Subcutaneous preadipocyte (primary cell): ENCODE measurements around the gene RPL27. TPM values are rescaled to one million over a fixed set of nuclear protein-coding genes. Genes with fewer than 3 reads are reported as not detected.

Experiments
- small RNA-seq: library from RNA; depleted of rRNA; stranded (forward); fragments of <200 nt; gene quantifications from one replicate; pipeline ENCODE3, GENCODE V24; 2012
- total RNA-seq: library from RNA; depleted of rRNA; stranded (reverse); fragments of >200 nt; gene quantifications from 2 replicates; pipeline ENCODE4 v1.2.3, GENCODE V29; 2012

The RPL27 gene
- total RNA-seq, result 1,167 and 2,306 TPM in 2 replicates

DNA sequence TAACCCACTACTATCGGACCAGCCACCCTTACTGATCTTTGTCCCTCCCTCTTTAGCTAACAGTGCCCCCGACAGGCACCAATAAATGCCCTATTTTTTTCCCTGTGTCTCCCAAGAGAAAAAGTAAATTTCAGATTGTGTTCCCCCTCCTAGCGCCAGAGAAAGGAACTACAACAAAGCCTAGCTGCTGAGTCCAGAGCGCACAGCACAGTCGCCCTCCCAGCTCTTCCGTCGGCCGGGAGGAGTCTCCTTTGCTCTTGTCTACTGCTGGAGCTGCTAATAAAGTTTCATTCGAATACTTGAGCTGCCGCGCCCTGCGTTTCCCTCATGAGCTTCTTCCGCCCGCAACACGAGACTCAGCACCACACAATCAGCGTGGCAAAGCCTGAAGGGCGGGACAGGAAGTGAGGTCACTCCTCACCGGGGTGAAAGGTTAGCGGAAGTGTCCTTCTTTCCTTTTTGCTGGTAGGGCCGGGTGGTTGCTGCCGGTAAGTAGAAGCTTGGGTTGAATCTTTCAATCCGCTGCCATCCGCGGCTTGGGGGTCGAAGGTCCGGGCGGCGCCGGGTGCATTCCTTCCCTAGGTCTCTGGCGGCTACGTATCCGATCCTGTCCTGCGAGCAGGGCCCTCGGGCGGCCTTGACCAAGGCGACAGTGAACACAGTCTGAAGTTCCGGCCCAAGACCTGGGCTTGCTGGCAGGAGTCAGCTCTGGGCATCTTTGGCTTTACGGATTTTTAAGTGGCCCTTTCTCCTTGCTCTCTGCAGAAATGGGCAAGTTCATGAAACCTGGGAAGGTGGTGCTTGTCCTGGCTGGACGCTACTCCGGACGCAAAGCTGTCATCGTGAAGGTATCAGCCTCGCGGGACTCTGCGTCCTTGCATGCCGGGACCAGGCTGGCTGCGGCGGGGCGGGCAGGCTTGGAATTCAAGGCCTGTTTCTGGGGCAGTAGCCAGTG, at the start of gene RPL27:
TSS of gene RPL27 (plus strand) at position 436 of the 955 bp plus-strand sequence. CDS start at position 768, 332 bp downstream.

DNA sequence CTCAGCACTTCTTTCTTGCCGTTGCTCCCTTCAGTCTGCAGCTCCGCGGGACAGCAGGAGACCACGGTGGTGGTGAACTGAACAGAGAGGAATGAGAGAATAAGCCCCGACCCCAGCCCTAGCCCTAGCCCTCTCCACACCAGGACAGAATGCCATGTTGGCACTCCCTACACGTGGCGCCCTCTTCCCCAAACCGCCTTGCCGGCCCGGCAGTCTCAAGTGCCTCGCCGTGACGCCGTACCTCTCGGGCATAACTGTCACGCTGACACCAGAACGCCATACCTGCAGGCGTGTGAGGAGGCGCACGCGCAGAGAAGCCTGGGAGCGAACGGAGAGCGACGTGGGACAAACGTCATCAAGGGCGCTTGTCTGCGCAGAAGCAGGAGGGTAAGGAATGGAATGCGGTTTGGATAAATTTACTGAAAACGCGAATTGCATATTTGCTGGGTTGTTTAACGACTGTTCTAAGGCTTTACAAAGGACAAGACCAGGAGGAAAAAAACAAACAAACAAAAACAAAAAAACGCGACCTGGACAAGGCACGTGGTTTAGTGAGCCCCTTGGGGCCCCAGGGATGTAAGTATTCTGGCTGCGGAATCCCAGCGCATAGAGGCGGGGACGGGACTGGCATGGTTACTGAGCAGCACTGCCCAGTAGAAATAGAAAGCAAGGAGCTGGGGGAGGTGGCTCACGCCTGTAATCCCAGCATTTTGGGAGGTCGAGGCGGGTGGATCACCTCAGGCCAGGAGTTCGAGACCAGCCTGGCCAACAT, 33.9 kb upstream of the RPL27 start, which contains the start of gene AARSD1:
TSS of gene AARSD1 (minus strand) at position 294 of the 772 bp plus-strand sequence. CDS start at position 280, 14 bp downstream.

DNA sequence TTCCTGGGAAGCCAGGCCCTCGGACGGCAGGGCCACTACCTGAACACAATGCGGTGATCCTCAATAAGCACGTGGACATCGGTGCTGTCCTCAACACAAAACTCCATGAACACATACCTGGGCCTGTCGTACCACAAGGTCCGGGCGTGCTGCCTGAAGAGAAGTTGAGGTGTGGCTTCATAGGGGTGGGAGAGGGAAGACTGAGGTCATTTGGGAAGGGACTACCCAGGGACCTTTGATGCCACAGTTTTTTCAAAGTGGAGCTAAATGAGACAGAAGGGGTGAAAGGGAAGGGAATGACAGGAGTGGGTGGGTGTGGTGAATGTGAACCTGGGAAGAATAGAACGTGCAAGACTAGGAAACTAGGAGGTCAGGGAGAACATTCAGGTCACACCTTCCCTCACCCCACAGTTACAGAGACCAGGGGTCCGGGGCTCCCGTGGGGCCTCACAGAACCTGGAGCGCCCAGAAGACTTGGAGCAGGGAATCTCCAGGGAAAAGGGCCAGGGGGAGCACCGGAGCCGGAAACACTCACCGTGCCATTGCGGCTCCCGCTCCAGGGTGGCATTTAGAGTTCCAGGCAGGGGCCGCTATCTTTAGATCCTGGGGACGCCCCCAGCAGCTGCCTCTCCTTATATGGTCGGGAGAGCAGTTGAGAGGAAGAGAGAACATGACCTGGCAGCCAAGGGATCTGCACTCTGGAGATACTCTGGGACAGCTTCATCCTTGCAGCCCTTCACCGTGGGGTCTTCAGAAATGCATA, 18.5 kb upstream of the RPL27 start, which contains the start of gene PTGES3L:
TSS of gene PTGES3L (minus strand) at position 570 of the 763 bp plus-strand sequence. CDS start at position 543, 27 bp downstream.

DNA sequence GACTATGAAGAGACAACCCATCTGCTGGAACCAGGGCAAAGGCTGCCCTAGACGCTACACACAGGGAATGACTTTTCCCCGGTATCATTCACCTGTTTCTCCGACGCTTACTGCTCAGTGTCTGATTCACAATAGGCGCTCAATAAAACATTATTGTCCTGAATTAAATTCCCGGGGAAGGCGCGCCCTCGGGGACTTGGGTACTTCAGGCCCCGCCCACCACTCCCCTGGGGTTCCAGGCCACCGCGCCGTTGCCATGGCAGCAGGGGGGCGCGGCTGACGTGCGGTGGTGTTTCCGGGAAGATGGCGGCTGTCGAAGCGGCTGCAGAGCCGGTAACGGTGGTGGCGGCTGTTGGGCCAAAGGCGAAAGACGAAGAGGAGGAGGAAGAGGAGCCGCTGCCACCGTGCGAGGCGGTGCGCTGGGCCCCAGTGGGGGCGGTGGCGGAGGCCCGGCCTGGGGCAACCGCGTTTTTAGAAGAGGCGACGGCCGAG, 17.9 kb upstream of the RPL27 start, which contains the start of gene RUNDC1:
TSS of gene RUNDC1 (plus strand) at position 292 of the 492 bp plus-strand sequence. CDS start at position 304, 12 bp downstream.

DNA sequence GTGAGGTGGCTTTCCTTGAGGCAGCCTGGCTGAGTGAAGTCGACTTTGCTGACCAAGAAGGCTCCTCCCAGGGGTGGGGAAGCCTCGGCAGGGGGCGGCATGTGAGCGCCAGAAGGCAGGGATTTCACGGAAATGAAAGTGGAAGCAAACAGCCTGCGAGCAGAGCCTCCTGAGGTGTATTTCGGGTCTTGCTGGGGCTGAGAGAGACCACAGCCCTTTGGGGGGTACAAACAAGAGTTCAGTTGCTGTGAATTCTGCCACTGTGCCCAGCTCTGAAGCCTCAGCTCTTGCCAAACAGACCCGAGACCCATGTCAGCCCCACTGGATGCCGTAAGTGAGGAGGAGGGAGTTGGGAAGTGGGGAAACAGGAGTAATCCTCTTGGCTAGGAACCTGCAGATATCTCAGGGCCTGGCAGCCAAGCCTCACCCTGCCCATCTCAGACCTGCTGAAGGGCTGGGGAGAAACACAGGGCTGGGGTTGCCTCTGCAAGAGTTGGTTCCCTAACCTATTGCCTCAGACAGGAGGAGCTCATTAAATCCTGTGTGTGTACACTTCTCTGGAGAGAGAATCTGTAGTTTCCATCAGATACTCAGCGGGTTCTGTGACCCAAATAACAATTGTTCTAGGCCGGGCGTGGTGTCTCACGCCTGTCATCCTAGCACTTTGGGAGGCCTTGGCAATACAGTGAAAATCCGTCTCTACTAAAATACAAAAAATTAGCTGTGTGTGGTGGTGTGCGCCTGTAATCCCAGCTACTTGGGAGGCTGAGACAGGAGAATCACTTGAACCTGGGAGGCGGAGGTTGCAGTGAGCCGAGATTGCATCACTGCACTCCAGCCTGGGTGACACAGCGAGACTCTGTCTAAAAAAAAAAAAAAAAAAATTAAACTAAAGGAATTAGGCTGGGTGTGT, 8.7 kb downstream of the RPL27 start, which contains the start of gene IFI35:
TSS of gene IFI35 (plus strand) at position 146 of the 913 bp plus-strand sequence. CDS start at position 310, 164 bp downstream.

DNA sequence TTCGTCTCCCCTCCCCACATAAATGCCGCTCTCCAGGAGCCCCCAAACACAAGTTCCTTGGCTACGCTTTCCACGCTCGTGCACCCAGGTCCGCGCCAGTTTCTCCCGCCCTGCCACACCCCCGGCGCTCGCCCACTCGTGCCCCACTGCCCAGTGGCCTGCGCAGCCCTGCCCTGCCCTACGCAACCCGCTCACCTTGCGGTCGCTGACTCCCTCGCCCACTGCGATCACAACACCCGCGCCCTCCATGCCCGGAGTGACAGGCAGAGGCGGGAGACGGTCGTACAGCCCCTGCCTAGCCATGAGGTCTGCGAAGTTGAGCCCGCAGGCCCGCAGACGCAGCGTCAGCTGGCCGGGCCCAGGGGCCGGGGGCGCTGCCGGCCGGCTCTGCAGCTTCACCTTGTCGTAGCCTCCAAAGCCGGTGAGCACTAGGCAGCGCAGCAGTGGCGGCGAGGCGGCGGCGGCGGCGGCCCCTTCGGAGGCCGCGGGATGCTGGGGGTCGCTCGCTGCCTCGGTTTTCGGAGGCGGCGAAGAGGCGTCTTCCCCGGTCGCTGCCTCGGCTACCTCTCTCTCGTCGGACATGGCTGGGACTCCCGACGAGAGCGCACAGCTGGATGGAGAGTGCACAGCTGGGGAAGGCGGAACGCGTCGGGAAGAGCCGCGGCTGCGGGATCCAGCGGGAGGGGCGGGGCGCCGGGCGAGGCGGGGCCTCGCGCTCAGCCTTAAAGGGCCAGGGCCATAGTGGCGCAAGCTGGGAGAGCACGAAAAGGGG, 23.7 kb downstream of the RPL27 start, which contains the start of gene VAT1:
TSS of gene VAT1 (minus strand) at position 645 of the 772 bp plus-strand sequence. CDS start at position 582, 63 bp downstream.

DNA sequence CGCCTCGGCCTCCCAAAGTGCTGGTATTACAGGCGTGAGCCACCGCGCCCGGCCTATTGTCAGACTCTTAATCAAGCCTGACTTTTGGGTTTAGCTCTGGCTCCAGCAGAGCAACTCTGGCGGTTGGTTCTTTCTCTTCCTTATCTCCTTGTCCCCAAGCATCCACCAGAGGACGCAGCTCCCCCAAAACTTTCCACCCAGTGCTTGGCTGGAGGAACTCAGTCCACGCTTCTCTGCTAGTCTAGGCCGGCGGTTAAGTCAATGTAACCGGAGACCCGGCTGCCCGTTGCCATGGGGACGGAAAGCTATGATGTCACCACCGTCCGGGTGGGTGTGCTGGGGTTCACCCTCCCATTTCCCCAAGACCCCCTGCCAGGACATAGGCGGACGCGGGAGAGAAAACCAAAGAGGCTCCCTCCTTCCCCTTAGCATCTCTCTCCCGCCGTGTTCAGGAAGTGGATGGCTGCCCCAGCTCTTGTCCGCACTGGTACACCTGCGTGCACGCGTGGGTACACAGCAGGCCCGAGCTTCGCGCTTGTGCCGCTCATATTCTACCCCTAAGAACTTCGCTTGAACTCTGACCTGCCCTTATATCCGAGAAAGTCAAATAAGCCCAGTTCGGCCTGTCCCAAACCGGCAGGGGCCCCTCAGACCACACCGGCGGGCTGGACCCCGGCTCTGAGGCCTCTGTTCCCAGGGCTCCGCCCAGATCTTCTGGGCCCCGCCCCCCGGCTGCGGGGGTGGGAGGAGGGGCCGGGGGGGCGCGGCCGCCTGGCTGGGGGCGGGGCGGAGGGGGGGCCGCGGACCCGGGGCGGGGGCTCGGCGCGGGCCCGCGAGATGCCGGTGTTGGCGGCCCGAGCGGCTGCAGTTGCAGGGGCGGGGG, 26.4 kb downstream of the RPL27 start, which contains the start of gene RND2:
TSS of gene RND2 (plus strand) at position 825 of the 883 bp plus-strand sequence. CDS start 117 bp downstream, outside the sequence.

Small RNA genes lying within 50 kb of the gene (small RNA-seq; reads per million reads assigned to genes)
- 0.41 reads per million, percentile 21 among the genes with 10 or more reads in this experiment for gene AARSD1

Other genes starting within 250 kb of the RPL27 start
- 0.73 TPM in 1 of 2 replicates, not detected in the other for gene RAMP2, start 237.2 kb upstream of the RPL27 start, total RNA-seq
- gene VPS25, start 225.0 kb upstream of the RPL27 start, total RNA-seq, result 50.6 and 55.1 TPM in 2 replicates
- 0.59 TPM in 1 of 2 replicates, not detected in the other for gene WNK4, start 217.8 kb upstream of the RPL27 start, total RNA-seq
- 54.0 and 61.0 TPM in 2 replicates for gene COA3, start 199.7 kb upstream of the RPL27 start, total RNA-seq
- not detected in 2 replicates for gene CNTD1, start 199.6 kb upstream of the RPL27 start, total RNA-seq
- gene BECN1, start 174.1 kb upstream of the RPL27 start, total RNA-seq, result 63.6 and 66.3 TPM in 2 replicates
- gene PSME3, start 165.0 kb upstream of the RPL27 start, total RNA-seq, result 101 and 117 TPM in 2 replicates
- 0.73 and 1.4 TPM in 2 replicates for gene AOC2, start 153.8 kb upstream of the RPL27 start, total RNA-seq
- gene AOC3, start 147.2 kb upstream of the RPL27 start, total RNA-seq, result 0.20 and 0.37 TPM in 2 replicates
- gene G6PC1, start 97.6 kb upstream of the RPL27 start, total RNA-seq, result not detected in 2 replicates
- 14.3 and 15.2 TPM in 2 replicates for gene AARSD1, start 34.0 kb upstream of the RPL27 start, total RNA-seq
- gene PTGES3L, start 18.3 kb upstream of the RPL27 start, total RNA-seq, result not detected in 2 replicates
- gene RUNDC1, start 17.9 kb upstream of the RPL27 start, total RNA-seq, result 4.8 and 7.2 TPM in 2 replicates
- gene IFI35, start 8.4 kb downstream of the RPL27 start, total RNA-seq, result 17.2 and 33.1 TPM in 2 replicates
- 304 and 349 TPM in 2 replicates for gene VAT1, start 24.0 kb downstream of the RPL27 start, total RNA-seq
- gene RND2, start 26.8 kb downstream of the RPL27 start, total RNA-seq, result under 0.01 and 0.39 TPM in 2 replicates
- 18.4 and 36.2 TPM in 2 replicates for gene BRCA1, start 126.9 kb downstream of the RPL27 start, total RNA-seq
- 64.3 and 79.2 TPM in 2 replicates for gene NBR1, start 172.8 kb downstream of the RPL27 start, total RNA-seq
- 4.0 and 4.5 TPM in 2 replicates for gene TMEM106A, start 213.5 kb downstream of the RPL27 start, total RNA-seq
- gene CCDC200, start 230.2 kb downstream of the RPL27 start, total RNA-seq, result 0.37 TPM in 1 of 2 replicates, not detected in the other
- gene RNU2-1, start 235.6 kb downstream of the RPL27 start, total RNA-seq, result not detected in 2 replicates